ENCODE data around the gene OR2S2.

- TF ChIP-seq EZH2 (IDR thresholded peaks at IDR 0.05; ENCODE audit: borderline replicate concordance, low read depth, low read length, severe bottlenecking): no peak
- TF ChIP-seq CTCF (IDR thresholded peaks at IDR 0.05; ENCODE audit: borderline replicate concordance, extremely low read depth, low read length, poor library complexity, severe bottlenecking): no peak
These were observed 36.2 kb upstream of the OR2S2 start for GRCh38 chr9:35993976-35994720.
